ENCODE data around the gene METTL13. TPM values are rescaled to one million over a fixed set of nuclear protein-coding genes. Genes with fewer than 3 reads are reported as not detected.
A peak's percentile ranks its signal among the peaks of the same experiment; 100 is the strongest.

The METTL13 gene
- polyA plus RNA-seq, 3 donors = 8.8 to 18.5 (median 16.0) TPM

GRCh38 chr1:171788696-171789095, 7.2 kb downstream of the METTL13 start:
- H3K36me3 Mint-ChIP-seq = peaks cover 85 to 88% of the 10 kb centered on the region in 2 donors
- peaks cover 15% of the 10 kb centered on the region for H3K4me1 Mint-ChIP-seq
- no peak overlapping the region for H3K4me3 ChIP-seq (replicated peaks in 1 of 3; ENCODE audit: low read depth in 2 of 3, low read length in 3 of 3)
- H2AFZ ChIP-seq (ENCODE audit: insufficient read depth, low read depth, low read length, poor library complexity, severe bottlenecking) = no peak overlapping the region
- H3K36me3 ChIP-seq (replicated peaks in 1 of 2; ENCODE audit: control insufficient read depth in 1 of 2, insufficient read depth in 2 of 2, low read length in 2 of 2) = peaks cover 90 to 100% of the 10 kb centered on the region in 2 donors
- DNase-seq = no peak
- 96% methylated on average over 5 of the region's 5 CpGs for WGBS (ENCODE audit: insufficient coverage)
- H3K27me3 Mint-ChIP-seq (ENCODE audit: low read depth in 3 of 3) = peaks cover 0 to 2% (median 0%) of the 10 kb centered on the region in 3 donors
- peaks cover 7% of the 10 kb centered on the region for H4K20me1 ChIP-seq (ENCODE audit: insufficient read depth, low read length)
- no peaks in the 10 kb centered on the region for H3K9me3 ChIP-seq (replicated peaks in 1 of 2; ENCODE audit: control insufficient read depth in 1 of 2, insufficient read depth in 1 of 2, low read length in 2 of 2)
- H3K27ac ChIP-seq (ENCODE audit: low read depth in 1 of 2, low read length in 2 of 2) = no peak overlapping the region
- H3K9ac ChIP-seq (ENCODE audit: insufficient read depth, low read length, poor library complexity, severe bottlenecking) = no peak overlapping the region
- no peak overlapping the region for H3K4me3 Mint-ChIP-seq
- TF ChIP-seq CTCF (IDR thresholded peaks at IDR 0.05) = no peak
- intact Hi-C loops (cut with micrococcal nuclease) = loop anchor here in 1 of 2 donors (2.0 kb wide), 1 partner anchor 58 kb away; no protein-coding TSS in a partner anchor
- H3K27me3 ChIP-seq (ENCODE audit: control insufficient read depth in 2 of 2, insufficient read depth in 2 of 2, low read length in 2 of 2) = no peaks in the 10 kb centered on the region
- H3K79me2 ChIP-seq (ENCODE audit: insufficient read depth, low read length) = peaks cover 36% of the 10 kb centered on the region
- peak overlapping the region in 1 of 7 donors; percentile 32 for H3K27ac Mint-ChIP-seq
- no peaks in the 10 kb centered on the region for H3K9me3 Mint-ChIP-seq
- H3K4me1 ChIP-seq (ENCODE audit: control insufficient read depth in 1 of 2, insufficient read depth in 2 of 2, low read length in 2 of 2) = peaks cover 0 to 5% of the 10 kb centered on the region in 2 donors
- no peak overlapping the region for H3K4me2 ChIP-seq (replicated peaks; ENCODE audit: extremely low read depth, low read length, poor library complexity, severe bottlenecking)

- H3K27me3 ChIP-seq (ENCODE audit: control insufficient read depth in 2 of 2, insufficient read depth in 2 of 2, low read length in 2 of 2) = no peaks in the 10 kb centered on the region
- no peak overlapping the region for H3K4me3 ChIP-seq (replicated peaks in 1 of 3; ENCODE audit: low read depth in 2 of 3, low read length in 3 of 3)
- Mint-ChIP-seq H3K4me1 (peaks cover 3% of the 10 kb centered on the region), H3K27ac (peak overlapping the region in 1 of 7 donors; percentile 26), H3K27me3 (ENCODE audit: low read depth in 3 of 3) (peaks cover 0 to 2% (median 0%) of the 10 kb centered on the region in 3 donors), H3K4me3 (no peak overlapping the region), H3K9me3 (no peaks in the 10 kb centered on the region), H3K36me3 (peaks cover 91 to 95% of the 10 kb centered on the region in 2 donors)
- no peaks in the 10 kb centered on the region for H3K9me3 ChIP-seq (replicated peaks in 1 of 2; ENCODE audit: control insufficient read depth in 1 of 2, insufficient read depth in 1 of 2, low read length in 2 of 2)
- peaks cover 19% of the 10 kb centered on the region for H3K79me2 ChIP-seq (ENCODE audit: insufficient read depth, low read length)
- H3K27ac ChIP-seq (ENCODE audit: low read depth in 1 of 2, low read length in 2 of 2) = no peak overlapping the region
- peaks cover 7% of the 10 kb centered on the region for H4K20me1 ChIP-seq (ENCODE audit: insufficient read depth, low read length)
- DNase-seq = no peak
- H3K9ac ChIP-seq (ENCODE audit: insufficient read depth, low read length, poor library complexity, severe bottlenecking) = no peak overlapping the region
- intact Hi-C loops (cut with micrococcal nuclease) = no loop called here
- peaks cover 100% of the 10 kb centered on the region in 2 donors for H3K36me3 ChIP-seq (replicated peaks in 1 of 2; ENCODE audit: control insufficient read depth in 1 of 2, insufficient read depth in 2 of 2, low read length in 2 of 2)
- no peak overlapping the region for H2AFZ ChIP-seq (ENCODE audit: insufficient read depth, low read depth, low read length, poor library complexity, severe bottlenecking)
- no peak for TF ChIP-seq CTCF (IDR thresholded peaks at IDR 0.05)
- H3K4me2 ChIP-seq (replicated peaks; ENCODE audit: extremely low read depth, low read length, poor library complexity, severe bottlenecking) = no peak overlapping the region
- H3K4me1 ChIP-seq (ENCODE audit: control insufficient read depth in 1 of 2, insufficient read depth in 2 of 2, low read length in 2 of 2) = no peaks in the 10 kb centered on the region
- WGBS (ENCODE audit: insufficient coverage) = 100% methylated on average over 6 of the region's 6 CpGs
These were observed 8.9 kb downstream of the METTL13 start for GRCh38 chr1:171790318-171790717.

Data from CD14-positive monocyte (primary cell).